K562 (cell line): ENCODE measurements around the gene NTPCR. TPM values are rescaled to one million over a fixed set of nuclear protein-coding genes. Genes with fewer than 3 reads are reported as not detected.

ENCODE experiments used
- CBFB ChIP-seq: sonication (generic); formaldehyde crosslinking; IDR thresholded peaks from 2 replicates; pipeline ENCODE4 v1.4.0; 2020; ENCODE audit warnings: mild to moderate bottlenecking, missing genetic modification reagents
- ETS2 ChIP-seq: IDR thresholded peaks from 2 replicates; pipeline ENCODE4 v1.6.1; 2016; ENCODE audit warnings: borderline replicate concordance, missing genetic modification characterization, mild to moderate bottlenecking, moderate library complexity, missing compliant biosample characterization; ENCODE audit not compliant: poor library complexity, severe bottlenecking
- GTF3C2 ChIP-seq: IDR thresholded peaks from 3 replicates; pipeline ENCODE4 v1.6.1; 2011; ENCODE audit warnings: borderline replicate concordance, mild to moderate bottlenecking, moderate library complexity; ENCODE audit not compliant: insufficient read length; ENCODE audit errors: extremely low read depth
- HDAC2 ChIP-seq: fragments of 450-650 bp; IDR thresholded peaks from 2 replicates; pipeline ENCODE4 v1.6.1; 2016; ENCODE audit warnings: mild to moderate bottlenecking
- HMG20A ChIP-seq: fragments of 450-650 bp; formaldehyde crosslinking; conservative IDR thresholded peaks from 2 replicates; pipeline ENCODE4 v1.4.0; 2020; ENCODE audit warnings: mild to moderate bottlenecking, mixed read lengths
- HMGN3 ChIP-seq: IDR thresholded peaks from 2 replicates; pipeline ENCODE4 v1.6.1; 2011; ENCODE audit warnings: borderline replicate concordance, low read depth, mild to moderate bottlenecking, mixed read lengths, low read length; ENCODE audit not compliant: insufficient read length; ENCODE audit errors: extremely low read depth
- MTA1 ChIP-seq: fragments of 450-650 bp; IDR thresholded peaks from 2 replicates; pipeline ENCODE4 v1.6.1; 2017; ENCODE audit warnings: borderline replicate concordance
- MYC ChIP-seq, 2 experiments: fragments of 250-450 bp in 1 of 2; sonication (Bioruptor Pico) in 1 of 2; IDR thresholded peaks; 2 replicates each; pipeline versions ENCODE4 v1.5.1 to v1.6.1; 2012 to 2021; ENCODE audit warnings: low read depth in 2 of 2, borderline replicate concordance in 1 of 2, improper control_type of control experiment in 1 of 2, low read length in 1 of 2, mild to moderate bottlenecking in 1 of 2, moderate library complexity in 1 of 2
- NKRF ChIP-seq: fragments of 450-650 bp; IDR thresholded peaks from 2 replicates; pipeline ENCODE4 v1.6.1; 2016; ENCODE audit warnings: borderline replicate concordance
- NR2F6 ChIP-seq: fragments of 450-650 bp; formaldehyde crosslinking; IDR thresholded peaks from 2 replicates; pipeline ENCODE4 v1.4.0; 2020; ENCODE audit warnings: mild to moderate bottlenecking
- PHF21A ChIP-seq: fragments of 450-650 bp; IDR thresholded peaks from 2 replicates; pipeline ENCODE4 v1.6.1; 2017; ENCODE audit warnings: low read depth, borderline replicate concordance
- THRB ChIP-seq: fragments of 450-650 bp; formaldehyde crosslinking; conservative IDR thresholded peaks from 2 replicates; pipeline ENCODE4 v1.4.0; 2022; ENCODE audit warnings: mild to moderate bottlenecking, missing genetic modification characterization
- ZC3H4 ChIP-seq: sonication (generic); formaldehyde crosslinking; IDR thresholded peaks from 2 replicates; pipeline ENCODE4 v1.9.0; 2021; ENCODE audit warnings: missing genetic modification reagents, borderline replicate concordance
- ZNF184 ChIP-seq: sonication (generic); formaldehyde crosslinking; IDR thresholded peaks from 2 replicates; pipeline ENCODE4 v1.5.0; 2020; ENCODE audit warnings: missing genetic modification reagents
- ZNF277 ChIP-seq: fragments of 250-450 bp; sonication (Bioruptor Pico); IDR thresholded peaks from 2 replicates; pipeline ENCODE4 v1.8.0; 2022; ENCODE audit warnings: inconsistent platforms, mild to moderate bottlenecking, moderate library complexity, borderline replicate concordance
- ZNF316 ChIP-seq: fragments of 450-650 bp; IDR thresholded peaks from 2 replicates; pipeline ENCODE4 v1.6.1; 2016
- ZNF668 ChIP-seq: fragments of 250-450 bp; sonication (Bioruptor Pico); IDR thresholded peaks from 2 replicates; pipeline ENCODE4 v1.8.0; 2022; ENCODE audit warnings: mild to moderate bottlenecking, inconsistent platforms
- ZNF707 ChIP-seq: fragments of 250-450 bp; sonication (Bioruptor Pico); conservative IDR thresholded peaks from 2 replicates; pipeline ENCODE4 v1.8.0; 2022; ENCODE audit warnings: inconsistent platforms, mild to moderate bottlenecking, moderate library complexity
- ZNF717 ChIP-seq: fragments of 250-450 bp; sonication (Bioruptor Pico); IDR thresholded peaks from 2 replicates; pipeline ENCODE4 v1.5.0; 2021
- polyA plus RNA-seq, 8 experiments: library from polyadenylated mRNA; depleted of rRNA in 4 of 8; stranded (reverse) in 5 of 8; unstranded in 3 of 8; fragments of >200 nt; fragmentation: Nextera tagmentation in 2 of 8; fragmentation: Illumina TruSeq in 1 of 8; extraction: Ambion mirVana in 2 of 8; extraction: Trizol in 1 of 8; gene quantifications; 2 replicates each; pipeline versions ENCODE4 v1.2.1 to v1.2.3, GENCODE V29; 2011 to 2014; ENCODE audit warnings: inconsistent platforms in 1 of 8, missing spikeins in 1 of 8
- total RNA-seq, 7 experiments: library from RNA; depleted of rRNA in 6 of 7; stranded (reverse); fragments of >200 nt in 6 of 7; fragmentation: Illumina TruSeq in 2 of 7; extraction: Trizol in 2 of 7; gene quantifications; 2 replicates each; pipeline versions ENCODE4 v1.2.1 to v1.2.3, GENCODE V29; 2011 to 2021; ENCODE audit warnings: low replicate concordance in 1 of 7

The NTPCR gene
- total and polyA plus RNA-seq, 9 of the 15 experiments (the other 6 are each of a cell fraction or from before 2014, with no cell fraction given): 19.3 to 105 (median 48.8) TPM

- TF ChIP-seq MYC (IDR thresholded peaks at IDR 0.05; ENCODE audit: low read depth, low read length) (peak; percentile 60; the same call in 1 of the 2 replicates), MYC (CRISPR knock-in tag; IDR thresholded peaks at IDR 0.05; ENCODE audit: borderline replicate concordance, low read depth) (no peak), NKRF (no peak), ETS2 (tag) (no peak), MTA1 (no peak), NR2F6 (CRISPR knock-in tag) (no peak), ZNF184 (CRISPR knock-in tag) (no peak), GTF3C2 (no peak), ZC3H4 (no peak), CBFB (CRISPR knock-in tag) (no peak), ZNF316 (no peak), ZNF707 (no peak; the same call in 1 of the 2 replicates), HDAC2 (no peak), HMG20A (CRISPR knock-in tag) (no peak), ZNF277 (CRISPR knock-in tag) (no peak), THRB (no peak), ZNF717 (no peak), PHF21A (no peak), ZNF668 (CRISPR knock-in tag) (no peak), HMGN3 (peak; percentile 65)
These were observed at the start of gene NTPCR (continued) for GRCh38 chr1:232950197-232951176.
